OCI-LY7 (cell line): ENCODE measurements around the gene ZNF692. TPM values are rescaled to one million over a fixed set of nuclear protein-coding genes. Genes with fewer than 3 reads are reported as not detected.

Experiments
- BruUV-seq: library from RNA; stranded (reverse); fragments of 400-500 nt; replicated peaks from 2 replicates; lab custom pipeline; 2021; lab: Mats Ljungman, UMichigan
- CTCF ChIA-PET: fragments of 300-600 bp; sonication (Branson Sonifier 250); formaldehyde crosslinking; loops from one replicate; lab custom pipeline; 2022; ENCODE audit warnings: antibody characterized with exemption; ENCODE audit not compliant: unreplicated experiment; lab: Charles Lee
- POLR2A ChIA-PET: fragments of 300-600 bp; sonication (Branson Sonifier 250); formaldehyde crosslinking; loops from one replicate; lab custom pipeline; 2022; ENCODE audit warnings: antibody characterized with exemption; lab: Charles Lee
- DNase-seq: peaks from one replicate; pipeline ENCODE4 v3.0.0-alpha.2; 2015; ENCODE audit warnings: low spot score
- H2AFZ ChIP-seq: fragments of 200-600 bp; sonication (generic), shearing (Covaris generic); 2 replicates; pipeline ENCODE4 v1.6.1; 2014; ENCODE audit warnings: mild to moderate bottlenecking, antibody characterized with exemption, low read length, moderate library complexity
- H3K27ac ChIP-seq: fragments of 200-600 bp; sonication (generic); 2 replicates; pipeline ENCODE4 v1.5.1; 2014; ENCODE audit warnings: mixed run types, low read depth, mild to moderate bottlenecking, moderate library complexity, low read length, inconsistent platforms; ENCODE audit not compliant: poor library complexity, severe bottlenecking
- H3K36me3 ChIP-seq: fragments of 200-600 bp; sonication (generic); 2 replicates; pipeline ENCODE4 v1.6.1; 2014; ENCODE audit warnings: mild to moderate bottlenecking, antibody characterized with exemption, low read length, moderate library complexity, mixed read lengths; ENCODE audit not compliant: insufficient read depth
- H3K4me1 ChIP-seq: fragments of 200-600 bp; sonication (generic); 2 replicates; pipeline ENCODE4 v1.5.1; 2014; ENCODE audit warnings: mild to moderate bottlenecking, low read length; ENCODE audit not compliant: insufficient read depth, poor library complexity, severe bottlenecking
- H3K4me2 ChIP-seq: fragments of 200-600 bp; sonication (generic); 2 replicates; pipeline ENCODE4 v1.6.1; 2014; ENCODE audit warnings: mild to moderate bottlenecking, low read length
- H3K4me3 ChIP-seq: fragments of 200-600 bp; sonication (generic); 2 replicates; pipeline ENCODE4 v1.5.1; 2014; ENCODE audit warnings: mild to moderate bottlenecking, low read depth, low read length; ENCODE audit not compliant: poor library complexity, severe bottlenecking
- H3K79me2 ChIP-seq: fragments of 200-600 bp; sonication (generic); 2 replicates; pipeline ENCODE4 v1.6.1; 2016; ENCODE audit warnings: low read depth, mild to moderate bottlenecking, low read length, moderate library complexity, mixed read lengths; ENCODE audit not compliant: insufficient read depth
- H3K9me2 ChIP-seq: fragments of 200-600 bp; sonication (generic); 2 replicates; pipeline ENCODE4 v1.6.1; 2016; ENCODE audit warnings: mild to moderate bottlenecking, low read length, mixed read lengths; ENCODE audit not compliant: insufficient read depth
- H3K9me3 ChIP-seq: fragments of 200-600 bp; sonication (generic); 2 replicates; pipeline ENCODE4 v1.6.1; 2014; ENCODE audit warnings: mild to moderate bottlenecking, mixed run types, low read length, mixed read lengths
- H4K20me1 ChIP-seq: fragments of 200-600 bp; sonication (generic); 2 replicates; pipeline ENCODE4 v1.6.1; 2014; ENCODE audit warnings: mild to moderate bottlenecking, antibody characterized with exemption, low read length, moderate library complexity, mixed read lengths; ENCODE audit not compliant: insufficient read depth
- CTCF ChIP-seq: fragments of 200-600 bp; sonication (generic); conservative IDR thresholded peaks from 2 replicates; pipeline ENCODE4 v1.5.1; 2014; ENCODE audit warnings: mild to moderate bottlenecking, antibody characterized with exemption, low read length, moderate library complexity, mixed read lengths
- EZH2phosphoT487 ChIP-seq: fragments of 200-600 bp; sonication (generic); IDR thresholded peaks from 2 replicates; pipeline ENCODE4 v1.6.1; 2018; ENCODE audit warnings: low read depth, borderline replicate concordance, mild to moderate bottlenecking, mixed run types, antibody characterized with exemption, low read length, moderate library complexity, mixed read lengths
- intact Hi-C: fragments of 100-400 bp; cut with micrococcal nuclease; formaldehyde crosslinking; loops from one replicate; pipeline ENCODE4 v1.10.0; 2022; ENCODE audit not compliant: unreplicated experiment
- total RNA-seq, 2 experiments: library from RNA; depleted of rRNA in 1 of 2; stranded (reverse); fragments of >200 nt in 1 of 2; shearing (Covaris generic) in 1 of 2; gene quantifications; 2 replicates each; pipeline ENCODE4 v1.2.3, GENCODE V29; 2014 to 2022

ZNF692 gene
- total RNA-seq, 2 experiments from 2014 or later: 65.0 to 67.4 TPM

- ChIA-PET CTCF (interaction anchor here (0.6 kb wide), 1 partner anchor 16 kb away, joined by 11 read pairs; no protein-coding TSS in a partner anchor), POLR2A (interaction anchor here (0.5 to 5.4 kb wide), 8 partner anchors 9 to 88 kb away, joined by 3 to 70 read pairs (median 5); partner anchors contain the start of genes ZNF672 and ZNF692)
- Histone ChIP-seq H2AFZ (peak overlapping the region; percentile 95), H3K79me2 (peaks cover 10% of the 10 kb centered on the region; the same call in 1 of the 2 replicates), H3K4me2 (peak overlapping the region; percentile 82), H4K20me1 (no peaks in the 10 kb centered on the region), H3K9me3 (no peaks in the 10 kb centered on the region), H3K27ac (peak overlapping the region; percentile 78), H3K4me3 (peak overlapping the region; percentile 73), H3K9me2 (no peaks in the 10 kb centered on the region), H3K4me1 (peaks cover 40% of the 10 kb centered on the region), H3K36me3 (peaks cover 30% of the 10 kb centered on the region)
- DNase-seq: no peak
- intact Hi-C loops: no loop called here
- no peak for TF ChIP-seq EZH2phosphoT487
- TF ChIP-seq CTCF: no peak
- no TSS peak for BruUV-seq
Observed at GRCh38 chr1:248825136-248825535, 33.7 kb downstream of the ZNF692 start.

- H3K79me2 ChIP-seq: peaks cover 10% of the 10 kb centered on the region; the same call in 1 of the 2 replicates
- H3K36me3 ChIP-seq: peaks cover 33% of the 10 kb centered on the region
- H3K9me2 ChIP-seq: no peaks in the 10 kb centered on the region
- CTCF ChIA-PET: no interaction called here
- no peaks in the 10 kb centered on the region for H3K9me3 ChIP-seq
- DNase-seq: no peak
- H3K27ac ChIP-seq: no peak overlapping the region
- intact Hi-C loops: no loop called here
- no peaks in the 10 kb centered on the region for H4K20me1 ChIP-seq
- peaks cover 40% of the 10 kb centered on the region for H3K4me1 ChIP-seq
- no peak for TF ChIP-seq EZH2phosphoT487
- TF ChIP-seq CTCF: no peak
- BruUV-seq: no TSS peak
- no peak overlapping the region for H2AFZ ChIP-seq
- POLR2A ChIA-PET: interaction anchor here (1.0 to 5.4 kb wide), 5 partner anchors 13 to 49 kb away, joined by 4 to 70 read pairs (median 17); partner anchors contain the start of genes ZNF672 and ZNF692
- peak overlapping the region; percentile 82 for H3K4me2 ChIP-seq
- peak overlapping the region; percentile 73 for H3K4me3 ChIP-seq
Observed at GRCh38 chr1:248824701-248825100, 34.2 kb downstream of the ZNF692 start.

GRCh38 chr1:248824301-248824700, 34.6 kb downstream of the ZNF692 start:
- TF ChIP-seq EZH2phosphoT487: no peak
- H3K27ac ChIP-seq: no peak overlapping the region
- H3K9me2 ChIP-seq: no peaks in the 10 kb centered on the region
- H3K4me3 ChIP-seq: peak overlapping the region; percentile 73
- ChIA-PET CTCF (no interaction called here), POLR2A (interaction anchor here (1.9 to 5.4 kb wide), 3 partner anchors 13 to 49 kb away, joined by 4 to 70 read pairs (median 31); partner anchors contain the start of genes ZNF672 and ZNF692)
- H3K79me2 ChIP-seq: peaks cover 10% of the 10 kb centered on the region; the same call in 1 of the 2 replicates
- peaks cover 43% of the 10 kb centered on the region for H3K4me1 ChIP-seq
- no peak overlapping the region for H2AFZ ChIP-seq
- H3K9me3 ChIP-seq: no peaks in the 10 kb centered on the region
- peaks cover 33% of the 10 kb centered on the region for H3K36me3 ChIP-seq
- intact Hi-C loops: no loop called here
- no peaks in the 10 kb centered on the region for H4K20me1 ChIP-seq
- peak overlapping the region; percentile 82 for H3K4me2 ChIP-seq
- no TSS peak for BruUV-seq
- DNase-seq: no peak
